Epidermal melanocyte (primary cell): ENCODE results near the gene CIC.
"Not testable (repeated sequence)": the region's sequence is repeated elsewhere in the genome, so short reads cannot be mapped to it uniquely, and the experiment has no call there.

Experiments used
- DNase-seq: peaks from one replicate; pipeline ENCODE4 v3.0.0; 2011; ENCODE audit warnings: low spot score; ENCODE audit not compliant: insufficient read length

The CIC gene

GRCh38 chr19:42331333-42331732 is 62.3 kb downstream of the CIC start:
- not testable (repeated sequence) for DNase-seq

- DNase-seq: no peak
Measured at GRCh38 chr19:42332059-42332458, 63.0 kb downstream of the CIC start.

- no peak for DNase-seq
Measured at GRCh38 chr19:42333018-42333417, 64.0 kb downstream of the CIC start.

- no peak for DNase-seq
Measured at GRCh38 chr19:42333975-42334696, 65.1 kb downstream of the CIC start.

GRCh38 chr19:42334697-42335373 is 65.8 kb downstream of the CIC start:
- DNase-seq: no peak

GRCh38 chr19:42335374-42335936 is 66.4 kb downstream of the CIC start:
- DNase-seq: no peak

- DNase-seq: no peak
Measured at GRCh38 chr19:42335971-42336370, 66.9 kb downstream of the CIC start.

GRCh38 chr19:42339126-42339860 is 70.2 kb downstream of the CIC start:
- not testable (repeated sequence) for DNase-seq

GRCh38 chr19:42339922-42340321 is 70.9 kb downstream of the CIC start:
- DNase-seq: not testable (repeated sequence)

- DNase-seq: no peak
Measured at GRCh38 chr19:42343344-42344110, 74.5 kb downstream of the CIC start.

GRCh38 chr19:42344336-42344893 is 75.4 kb downstream of the CIC start:
- no peak for DNase-seq
